Measurements from ENCODE around the gene MGP.

The MGP gene

DNA sequence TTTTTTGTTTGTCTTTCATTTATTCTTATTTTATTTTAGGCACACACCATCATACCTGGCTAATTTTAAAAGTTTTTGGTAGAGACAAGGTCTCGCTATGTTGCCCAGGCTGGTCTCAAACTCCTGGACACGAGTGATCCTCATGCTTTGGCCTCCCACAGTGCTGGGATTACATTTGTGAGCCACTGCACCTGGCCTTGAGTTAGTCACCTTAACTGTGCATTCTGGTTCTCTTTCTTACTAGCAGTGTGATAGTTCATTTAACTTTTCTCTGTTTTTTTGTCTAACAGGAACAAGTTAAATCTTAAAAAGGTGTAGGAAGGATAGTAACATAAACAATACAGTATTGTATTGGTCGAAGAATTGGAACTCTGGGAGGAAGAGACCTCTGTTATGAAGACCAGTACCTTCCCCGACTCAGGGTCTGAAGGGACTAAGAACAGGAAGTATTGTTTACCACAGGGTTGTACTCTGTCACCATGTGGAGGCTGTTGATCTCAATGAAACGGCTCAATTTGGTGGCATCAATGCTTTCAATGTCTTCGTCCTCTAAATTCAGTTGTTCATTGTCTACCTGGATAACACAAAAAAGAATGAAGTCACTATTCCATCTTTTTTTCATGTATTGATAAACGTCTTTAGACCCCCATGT is 34.9 kb upstream of the MGP start:
- no peak overlapping the region for H2AFZ ChIP-seq (ENCODE audit: low read length, unreplicated experiment)
- no peak overlapping the region for H3K4me3 ChIP-seq (ENCODE audit: low read depth, low read length)
- no peaks in the 10 kb centered on the region for H3K36me3 ChIP-seq (ENCODE audit: insufficient read depth, low read length)
- H3K27me3 ChIP-seq (ENCODE audit: insufficient read depth, low read length) = no peaks in the 10 kb centered on the region
- no peaks in the 10 kb centered on the region for H3K4me1 ChIP-seq (ENCODE audit: control insufficient read depth, insufficient read depth, low read length, unreplicated experiment)
- H3K27ac ChIP-seq (ENCODE audit: low read depth, low read length) = no peak overlapping the region
- H3K79me2 ChIP-seq (ENCODE audit: control insufficient read depth, insufficient read depth, low read length, unreplicated experiment) = no peaks in the 10 kb centered on the region

DNA sequence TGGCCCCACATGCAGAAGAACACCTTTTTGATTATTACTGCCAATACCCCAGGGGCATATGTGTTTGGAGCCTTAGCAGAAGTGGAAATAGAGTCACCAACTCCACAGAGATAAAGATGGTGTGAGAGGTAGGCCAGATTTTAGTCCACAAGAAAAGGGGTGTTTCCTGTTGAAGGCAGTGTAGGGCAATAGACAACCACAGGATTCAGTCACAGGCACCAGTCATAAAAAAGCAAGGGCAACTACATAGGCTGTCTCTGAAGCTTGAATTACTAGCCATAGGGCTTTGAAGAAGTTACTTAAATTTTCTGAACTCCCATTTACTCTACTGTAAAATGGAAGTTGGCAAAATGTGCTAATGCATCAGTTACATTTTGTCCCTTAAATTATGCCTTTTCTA is 33.8 kb upstream of the MGP start:
- H3K79me2 ChIP-seq (ENCODE audit: control insufficient read depth, insufficient read depth, low read length, unreplicated experiment) = no peaks in the 10 kb centered on the region
- H3K27ac ChIP-seq (ENCODE audit: low read depth, low read length) = no peak overlapping the region
- H3K4me3 ChIP-seq (ENCODE audit: low read depth, low read length) = no peak overlapping the region
- H3K27me3 ChIP-seq (ENCODE audit: insufficient read depth, low read length) = no peaks in the 10 kb centered on the region
- H3K4me1 ChIP-seq (ENCODE audit: control insufficient read depth, insufficient read depth, low read length, unreplicated experiment) = no peaks in the 10 kb centered on the region
- H3K36me3 ChIP-seq (ENCODE audit: insufficient read depth, low read length) = no peaks in the 10 kb centered on the region
- H2AFZ ChIP-seq (ENCODE audit: low read length, unreplicated experiment) = no peak overlapping the region

DNA sequence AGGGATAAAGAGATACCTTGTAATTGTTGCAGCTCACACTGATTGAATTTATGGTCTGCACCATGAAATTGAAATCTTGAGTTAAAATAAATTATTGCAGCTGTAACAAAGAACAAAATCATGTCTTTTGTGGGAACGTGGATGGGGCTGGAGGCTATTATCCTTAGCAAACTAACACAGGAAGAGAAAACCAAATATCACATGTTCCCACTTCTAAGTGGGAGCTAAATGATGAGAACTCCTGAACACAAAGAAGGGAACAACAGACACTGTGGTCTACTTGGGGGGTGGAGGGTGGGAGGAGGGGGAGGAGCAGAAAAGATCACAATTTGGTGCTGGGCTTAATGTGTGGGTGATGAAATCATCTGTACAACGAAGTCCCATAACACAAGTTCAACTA is 30.1 kb upstream of the MGP start:
- Histone ChIP-seq H3K4me1 (ENCODE audit: control insufficient read depth, insufficient read depth, low read length, unreplicated experiment) (peaks cover 4% of the 10 kb centered on the region), H3K27ac (ENCODE audit: low read depth, low read length) (no peak overlapping the region), H3K36me3 (ENCODE audit: insufficient read depth, low read length) (no peaks in the 10 kb centered on the region), H3K27me3 (ENCODE audit: insufficient read depth, low read length) (no peaks in the 10 kb centered on the region), H3K79me2 (ENCODE audit: control insufficient read depth, insufficient read depth, low read length, unreplicated experiment) (no peaks in the 10 kb centered on the region), H3K4me3 (ENCODE audit: low read depth, low read length) (no peak overlapping the region), H2AFZ (ENCODE audit: low read length, unreplicated experiment) (no peak overlapping the region)

DNA sequence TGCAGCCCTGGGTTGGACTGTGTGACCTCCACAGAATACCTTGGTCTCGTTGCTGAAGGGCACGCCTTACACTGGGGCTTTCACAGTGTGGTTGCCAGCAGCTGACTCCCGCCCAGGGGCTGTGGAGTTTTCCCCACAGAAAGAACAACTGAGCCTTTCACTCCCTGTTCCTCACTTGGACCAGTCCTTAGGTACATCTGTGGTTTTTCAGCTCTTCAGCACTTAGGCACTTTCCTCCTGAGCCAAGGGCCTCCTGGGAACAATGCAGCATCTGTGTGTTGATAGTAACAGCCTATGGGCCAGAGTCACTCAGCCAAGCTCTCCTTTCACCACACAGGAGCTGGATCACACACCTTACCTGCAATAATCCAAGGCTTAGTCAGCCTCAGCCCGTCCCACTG is 27.7 kb upstream of the MGP start:
- peaks cover 14% of the 10 kb centered on the region for H3K4me1 ChIP-seq (ENCODE audit: control insufficient read depth, insufficient read depth, low read length, unreplicated experiment)
- H3K4me3 ChIP-seq (ENCODE audit: low read depth, low read length) = no peak overlapping the region
- H3K79me2 ChIP-seq (ENCODE audit: control insufficient read depth, insufficient read depth, low read length, unreplicated experiment) = no peaks in the 10 kb centered on the region
- no peak overlapping the region for H3K27ac ChIP-seq (ENCODE audit: low read depth, low read length)
- no peaks in the 10 kb centered on the region for H3K36me3 ChIP-seq (ENCODE audit: insufficient read depth, low read length)
- H3K27me3 ChIP-seq (ENCODE audit: insufficient read depth, low read length) = no peaks in the 10 kb centered on the region
- H2AFZ ChIP-seq (ENCODE audit: low read length, unreplicated experiment) = no peak overlapping the region

DNA sequence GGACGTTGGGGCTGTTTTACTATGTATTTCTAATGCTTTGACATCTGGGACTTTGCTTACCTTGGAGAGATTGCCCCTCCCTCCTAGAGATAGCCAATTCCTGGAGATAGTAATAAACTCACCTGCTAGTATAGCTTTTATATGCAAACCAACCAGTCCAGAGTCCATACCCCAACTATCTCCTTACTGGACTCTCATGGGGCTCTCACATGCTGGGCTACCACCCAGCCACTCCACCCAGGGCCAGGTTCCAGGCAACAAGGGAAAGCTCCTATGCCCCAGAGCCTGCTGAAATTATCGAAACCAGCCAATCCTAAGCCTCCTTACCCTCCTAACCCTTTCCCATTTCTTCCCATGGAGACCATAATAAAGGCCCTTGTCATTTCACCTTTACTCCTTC is 25.5 kb upstream of the MGP start:
- H3K27ac ChIP-seq (ENCODE audit: low read depth, low read length) = peak overlapping the region; percentile 59; the same call in 1 of the 2 replicates
- H3K79me2 ChIP-seq (ENCODE audit: control insufficient read depth, insufficient read depth, low read length, unreplicated experiment) = no peaks in the 10 kb centered on the region
- no peak overlapping the region for H3K4me3 ChIP-seq (ENCODE audit: low read depth, low read length)
- no peaks in the 10 kb centered on the region for H3K36me3 ChIP-seq (ENCODE audit: insufficient read depth, low read length)
- H3K4me1 ChIP-seq (ENCODE audit: control insufficient read depth, insufficient read depth, low read length, unreplicated experiment) = peaks cover 14% of the 10 kb centered on the region
- H3K27me3 ChIP-seq (ENCODE audit: insufficient read depth, low read length) = no peaks in the 10 kb centered on the region
- H2AFZ ChIP-seq (ENCODE audit: low read length, unreplicated experiment) = no peak overlapping the region

DNA sequence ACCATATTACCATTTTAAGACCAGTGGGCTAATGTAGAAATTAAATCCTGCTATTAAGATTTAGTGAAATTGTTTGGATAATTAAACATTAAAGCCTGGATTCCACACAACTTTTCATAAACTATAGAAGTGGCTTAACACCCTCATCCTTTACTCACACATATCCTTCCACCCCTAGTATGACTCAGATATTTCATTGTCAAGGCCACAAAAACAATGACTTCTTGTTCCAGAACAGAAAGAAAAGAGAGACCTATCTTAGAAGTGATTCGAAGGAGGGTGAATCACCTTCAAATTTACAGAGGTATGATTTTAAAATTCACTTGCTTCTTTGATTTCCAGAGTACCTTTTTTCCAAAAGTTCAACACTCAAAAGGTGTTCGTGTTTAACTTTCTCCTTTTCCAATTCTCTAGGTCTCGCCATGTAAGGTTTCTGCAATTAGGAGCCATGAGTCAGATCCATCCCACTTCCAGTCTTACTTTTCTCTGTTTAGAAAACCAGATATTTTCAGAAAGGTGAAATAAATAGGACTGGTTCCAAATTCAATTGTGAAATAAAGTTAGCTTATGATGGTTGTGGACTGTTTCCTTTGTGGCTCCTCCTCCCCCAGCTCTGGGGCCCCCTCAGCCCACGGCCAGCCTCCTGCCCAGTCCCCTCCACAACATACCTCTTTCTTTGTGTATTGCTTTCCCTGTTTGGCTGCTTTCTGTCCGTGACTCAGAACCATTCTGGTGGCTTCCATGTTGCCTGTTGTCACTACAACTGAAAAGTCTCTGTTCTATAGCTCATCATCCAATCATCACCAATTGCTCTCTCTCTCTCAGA is 24.6 kb upstream of the MGP start:
- Histone ChIP-seq H3K4me1 (ENCODE audit: control insufficient read depth, insufficient read depth, low read length, unreplicated experiment) (peaks cover 14% of the 10 kb centered on the region), H3K36me3 (ENCODE audit: insufficient read depth, low read length) (no peaks in the 10 kb centered on the region), H3K79me2 (ENCODE audit: control insufficient read depth, insufficient read depth, low read length, unreplicated experiment) (no peaks in the 10 kb centered on the region), H2AFZ (ENCODE audit: low read length, unreplicated experiment) (peak overlapping the region; percentile 17), H3K4me3 (ENCODE audit: low read depth, low read length) (peak overlapping the region; percentile 18; the same call in 1 of the 2 replicates), H3K27me3 (ENCODE audit: insufficient read depth, low read length) (no peaks in the 10 kb centered on the region), H3K27ac (ENCODE audit: low read depth, low read length) (peak overlapping the region; percentile 59)

DNA sequence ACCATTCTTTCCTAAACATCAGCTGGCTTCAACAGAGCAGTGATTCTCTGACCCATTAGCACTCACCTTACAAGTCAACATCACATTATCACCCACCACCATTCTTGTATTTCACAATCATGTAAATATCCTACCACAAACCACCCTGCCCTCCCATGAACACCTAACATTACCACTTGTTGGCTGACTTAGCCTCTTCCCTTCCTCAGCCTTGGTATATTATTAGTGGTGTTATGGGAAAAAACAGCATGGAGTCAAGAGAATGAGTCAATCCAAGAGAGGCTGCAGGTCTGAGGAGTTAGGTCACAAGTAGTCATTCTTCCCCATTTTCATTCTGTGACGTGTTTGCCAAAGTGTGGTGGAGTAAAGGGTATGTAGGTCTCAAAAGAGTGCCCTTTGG is 22.3 kb upstream of the MGP start:
- Histone ChIP-seq H3K4me1 (ENCODE audit: control insufficient read depth, insufficient read depth, low read length, unreplicated experiment) (peaks cover 17% of the 10 kb centered on the region), H2AFZ (ENCODE audit: low read length, unreplicated experiment) (no peak overlapping the region), H3K36me3 (ENCODE audit: insufficient read depth, low read length) (no peaks in the 10 kb centered on the region), H3K27me3 (ENCODE audit: insufficient read depth, low read length) (no peaks in the 10 kb centered on the region), H3K79me2 (ENCODE audit: control insufficient read depth, insufficient read depth, low read length, unreplicated experiment) (no peaks in the 10 kb centered on the region), H3K4me3 (ENCODE audit: low read depth, low read length) (no peak overlapping the region), H3K27ac (ENCODE audit: low read depth, low read length) (no peak overlapping the region)

DNA sequence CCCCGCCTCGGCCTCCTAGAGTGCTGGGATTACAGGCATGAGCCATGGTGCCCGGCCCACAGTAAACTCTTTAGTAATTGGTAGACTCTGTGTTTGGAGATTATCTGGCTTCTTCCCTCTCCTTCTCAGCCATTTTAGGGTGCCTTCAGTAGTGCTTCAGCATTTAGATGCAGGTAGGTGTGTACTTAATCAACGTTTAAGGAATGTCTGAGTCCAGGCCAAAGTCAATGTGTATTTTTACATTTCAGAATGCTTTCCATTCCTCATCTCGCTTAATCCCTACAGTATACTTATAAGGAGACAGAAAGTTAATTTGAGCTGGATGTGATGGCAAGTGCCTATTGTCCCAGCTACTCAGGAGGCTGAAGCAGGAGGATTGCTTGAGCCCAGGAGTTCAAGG is 20.5 kb upstream of the MGP start:
- H3K79me2 ChIP-seq (ENCODE audit: control insufficient read depth, insufficient read depth, low read length, unreplicated experiment) = no peaks in the 10 kb centered on the region
- H3K36me3 ChIP-seq (ENCODE audit: insufficient read depth, low read length) = no peaks in the 10 kb centered on the region
- H2AFZ ChIP-seq (ENCODE audit: low read length, unreplicated experiment) = no peak overlapping the region

DNA sequence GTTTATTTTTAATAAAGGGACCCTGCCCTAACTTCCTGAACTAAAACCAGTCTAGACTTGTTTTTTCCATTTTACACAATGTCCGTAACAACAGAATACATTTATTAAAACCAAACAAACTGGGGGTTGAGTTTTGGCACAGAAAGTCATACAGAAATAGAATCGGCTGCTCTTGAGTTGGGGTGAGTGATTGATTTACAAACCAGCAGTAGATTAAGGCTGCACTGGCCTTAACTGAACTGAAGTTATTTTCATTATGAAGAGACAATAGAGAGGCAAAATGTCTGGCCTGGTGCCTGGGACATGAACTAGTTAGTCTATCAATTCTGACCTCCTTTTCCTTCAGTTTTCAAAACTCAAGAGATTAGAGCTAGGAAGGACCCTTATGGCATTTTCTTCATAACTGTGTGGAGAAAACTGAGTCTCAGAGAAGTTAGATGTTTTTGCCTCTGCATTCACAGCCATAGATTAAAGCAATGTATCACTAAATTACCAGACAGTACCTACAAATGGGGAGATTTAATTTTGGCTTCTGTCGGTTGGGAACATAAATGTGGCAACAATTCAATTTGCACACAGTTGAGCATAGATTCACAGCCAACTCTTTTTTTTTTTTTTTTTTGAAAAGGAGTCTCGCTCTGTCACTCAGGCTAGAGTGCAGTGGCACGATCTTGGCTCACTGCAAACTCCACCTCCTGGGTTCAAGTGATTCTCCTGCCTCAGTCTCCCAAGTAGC is 19.8 kb upstream of the MGP start:
- H3K4me1 ChIP-seq (ENCODE audit: control insufficient read depth, insufficient read depth, low read length, unreplicated experiment) = peaks cover 10% of the 10 kb centered on the region
- H2AFZ ChIP-seq (ENCODE audit: low read length, unreplicated experiment) = no peak overlapping the region
- H3K27ac ChIP-seq (ENCODE audit: low read depth, low read length) = no peak overlapping the region
- H3K4me3 ChIP-seq (ENCODE audit: low read depth, low read length) = no peak overlapping the region
- no peaks in the 10 kb centered on the region for H3K79me2 ChIP-seq (ENCODE audit: control insufficient read depth, insufficient read depth, low read length, unreplicated experiment)
- no peaks in the 10 kb centered on the region for H3K27me3 ChIP-seq (ENCODE audit: insufficient read depth, low read length)
- no peaks in the 10 kb centered on the region for H3K36me3 ChIP-seq (ENCODE audit: insufficient read depth, low read length)

More for the DNA sequence above, 20.5 kb upstream of the MGP start:
- H3K4me1 ChIP-seq (ENCODE audit: control insufficient read depth, insufficient read depth, low read length, unreplicated experiment) = peaks cover 17% of the 10 kb centered on the region
- no peak overlapping the region for H3K4me3 ChIP-seq (ENCODE audit: low read depth, low read length)
- H3K27me3 ChIP-seq (ENCODE audit: insufficient read depth, low read length) = no peaks in the 10 kb centered on the region
- no peak overlapping the region for H3K27ac ChIP-seq (ENCODE audit: low read depth, low read length)

DNA sequence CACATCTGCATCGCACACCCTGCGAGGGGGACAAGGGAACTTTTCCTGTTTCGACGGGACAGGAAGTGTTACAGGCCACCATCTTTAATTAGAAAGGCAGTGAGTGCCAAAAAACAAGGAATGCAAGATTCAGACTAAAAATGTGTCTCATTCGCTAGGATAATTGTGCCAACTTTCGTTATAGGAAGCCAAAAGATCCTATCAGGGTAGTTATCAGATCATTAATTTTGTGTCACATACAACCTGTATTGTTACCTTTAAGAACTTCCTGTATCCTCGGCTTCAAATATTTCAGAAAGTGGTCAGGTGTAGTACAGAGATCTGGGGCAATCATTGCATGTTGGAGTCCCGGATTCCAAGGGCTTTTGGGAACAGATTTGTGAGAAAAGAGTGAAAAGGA is 19.2 kb upstream of the MGP start:
- H2AFZ ChIP-seq (ENCODE audit: low read length, unreplicated experiment) = no peak overlapping the region
- H3K4me1 ChIP-seq (ENCODE audit: control insufficient read depth, insufficient read depth, low read length, unreplicated experiment) = peaks cover 4% of the 10 kb centered on the region
- no peaks in the 10 kb centered on the region for H3K79me2 ChIP-seq (ENCODE audit: control insufficient read depth, insufficient read depth, low read length, unreplicated experiment)
- no peaks in the 10 kb centered on the region for H3K36me3 ChIP-seq (ENCODE audit: insufficient read depth, low read length)
- no peak overlapping the region for H3K27ac ChIP-seq (ENCODE audit: low read depth, low read length)
- H3K4me3 ChIP-seq (ENCODE audit: low read depth, low read length) = no peak overlapping the region
- no peaks in the 10 kb centered on the region for H3K27me3 ChIP-seq (ENCODE audit: insufficient read depth, low read length)
